ENCODE results near the gene EEF1AKMT1.

- TF ChIP-seq GATA3 (IDR thresholded peaks at IDR 0.05; ENCODE audit: low read depth, low read length) (no peak), GATA2 (IDR thresholded peaks at IDR 0.05; ENCODE audit: low read depth, low read length) (no peak)
These were observed 41.7 kb upstream of the EEF1AKMT1 start for GRCh38 chr13:20815464-20815863.
